Naive B cell (primary cell): ENCODE data around the gene CCDC40. TPM values are rescaled to one million over a fixed set of nuclear protein-coding genes. Genes with fewer than 3 reads are reported as not detected.

Source experiments
- ATAC-seq, 2 donors: fragments of 150-1000 bp; cut with Tn5 transposase; 2 replicates each; pipeline ENCODE4 v1.10.0; 2021; ENCODE audit warnings: low read depth in 2 of 2, mild to moderate bottlenecking in 2 of 2, moderate library complexity in 2 of 2
- DNase-seq: peaks from one replicate; pipeline ENCODE4 v3.0.0; 2022
- H3K27ac Mint-ChIP-seq, 6 donors: one replicate each; pipeline ENCODE4 v1.8.0; 2020 to 2022; ENCODE audit warnings: mild to moderate bottlenecking in 6 of 6, mixed read lengths in 6 of 6, moderate library complexity in 5 of 6, inconsistent platforms in 2 of 6
- H3K27me3 Mint-ChIP-seq, 3 donors: one replicate each; pipeline ENCODE4 v1.8.0; 2021 to 2022; ENCODE audit warnings: mixed read lengths in 3 of 3, mild to moderate bottlenecking in 1 of 3
- H3K36me3 Mint-ChIP-seq, 2 donors: one replicate each; pipeline ENCODE4 v1.8.0; 2020 to 2022; ENCODE audit warnings: mixed read lengths in 2 of 2, inconsistent platforms in 1 of 2, mild to moderate bottlenecking in 1 of 2
- H3K4me1 Mint-ChIP-seq, 3 donors: one replicate each; pipeline ENCODE4 v1.8.0; 2020 to 2022; ENCODE audit warnings: mixed read lengths in 3 of 3, inconsistent platforms in 1 of 3, mild to moderate bottlenecking in 1 of 3, moderate library complexity in 1 of 3
- H3K4me3 Mint-ChIP-seq, 8 donors: one replicate each; pipeline ENCODE4 v1.8.0; 2020 to 2022; ENCODE audit warnings: mild to moderate bottlenecking in 8 of 8, mixed read lengths in 8 of 8, moderate library complexity in 8 of 8, inconsistent platforms in 2 of 8
- H3K9me3 Mint-ChIP-seq, 7 donors: one replicate each; pipeline ENCODE4 v1.8.0; 2020 to 2022; ENCODE audit warnings: mixed read lengths in 7 of 7, mild to moderate bottlenecking in 5 of 7, inconsistent platforms in 2 of 7, moderate library complexity in 1 of 7
- polyA plus RNA-seq, 6 donors: library from polyadenylated mRNA; unstranded; fragments of 300-500 nt; fragmentation: Illumina TruSeq; gene quantifications; one replicate each; pipeline ENCODE4 v1.2.3, GENCODE V29; 2021; ENCODE audit warnings: low read depth in 6 of 6

The CCDC40 gene
- polyA plus RNA-seq, 6 donors from 2014 or later, result not detected

DNA sequence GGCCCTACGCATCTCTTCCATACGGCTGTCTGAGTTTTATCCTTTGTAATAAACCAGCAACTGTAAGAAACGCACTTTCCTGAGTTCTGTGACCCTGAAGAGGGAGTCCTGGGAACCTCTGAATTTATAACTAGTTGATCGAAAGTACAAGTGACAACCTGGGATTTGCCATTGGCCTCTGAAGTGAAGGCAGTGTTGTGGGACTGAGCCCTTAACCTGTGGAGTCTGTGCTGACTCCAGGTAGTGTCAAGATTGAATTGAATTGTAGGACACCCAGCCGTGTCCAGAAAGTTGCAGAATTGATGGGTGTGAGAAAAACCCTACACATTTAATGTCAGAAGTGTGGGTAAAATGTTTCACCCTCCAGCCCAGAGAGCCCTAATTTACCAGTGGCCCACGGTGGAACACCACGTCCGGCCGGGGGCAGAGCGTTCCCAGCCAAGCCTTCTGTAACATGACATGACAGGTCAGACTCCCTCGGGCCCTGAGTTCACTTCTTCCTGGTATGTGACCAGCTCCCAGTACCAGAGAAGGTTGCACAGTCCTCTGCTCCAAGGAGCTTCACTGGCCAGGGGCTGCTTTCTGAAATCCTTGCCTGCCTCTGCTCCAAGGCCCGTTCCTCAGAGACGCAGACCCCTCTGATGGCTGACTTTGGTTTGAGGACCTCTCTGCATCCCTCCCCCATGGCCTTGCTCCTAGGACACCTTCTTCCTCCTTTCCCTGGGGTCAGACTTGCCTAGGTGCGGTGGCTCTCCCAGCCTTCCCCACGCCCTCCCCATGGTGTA, 66.4 kb downstream of the CCDC40 start:
- no peaks in the 10 kb centered on the region for H3K27me3 Mint-ChIP-seq
- H3K27ac Mint-ChIP-seq, result peak overlapping the region in 1 of 6 donors; percentile 97
- DNase-seq (no peak), ATAC-seq (no peak)
- peak overlapping the region; percentile 80 to 95 (median 92) for H3K4me3 Mint-ChIP-seq
- peaks cover 16 to 33% (median 28%) of the 10 kb centered on the region in 3 donors for H3K4me1 Mint-ChIP-seq
- no peaks in the 10 kb centered on the region for H3K9me3 Mint-ChIP-seq
- no peaks in the 10 kb centered on the region for H3K36me3 Mint-ChIP-seq

DNA sequence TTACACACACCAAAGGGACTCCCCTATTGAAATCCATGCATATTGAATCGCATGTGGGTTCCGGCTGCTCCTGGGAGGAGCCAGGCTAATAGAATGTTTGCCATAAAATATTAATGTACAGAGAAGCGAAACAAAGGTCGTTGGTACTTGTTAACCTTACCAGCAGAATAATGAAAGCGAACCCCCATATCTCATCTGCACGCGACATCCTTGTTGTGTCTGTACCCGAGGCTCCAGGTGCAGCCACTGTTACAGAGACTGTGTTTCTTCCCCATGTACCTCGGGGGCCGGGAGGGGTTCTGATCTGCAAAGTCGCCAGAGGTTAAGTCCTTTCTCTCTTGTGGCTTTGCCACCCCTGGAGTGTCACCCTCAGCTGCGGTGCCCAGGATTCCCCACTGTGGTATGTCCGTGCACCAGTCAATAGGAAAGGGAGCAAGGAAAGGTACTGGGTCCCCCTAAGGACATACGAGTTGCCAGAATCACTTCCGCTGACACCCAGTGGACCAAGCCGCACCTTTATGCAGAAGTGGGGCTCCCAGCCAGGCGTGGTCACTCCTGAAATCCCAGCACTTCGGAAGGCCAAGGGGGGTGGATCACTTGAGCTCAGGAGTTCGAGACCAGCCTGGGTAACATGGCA, 67.1 kb downstream of the CCDC40 start:
- peak overlapping the region in 1 of 6 donors; percentile 20 for H3K27ac Mint-ChIP-seq
- no peak for ATAC-seq
- no peaks in the 10 kb centered on the region for H3K9me3 Mint-ChIP-seq
- DNase-seq, result no peak
- no peaks in the 10 kb centered on the region for H3K36me3 Mint-ChIP-seq
- H3K4me3 Mint-ChIP-seq, result peak overlapping the region; percentile 10 to 91 (median 54)
- peaks cover 16 to 33% (median 28%) of the 10 kb centered on the region in 3 donors for H3K4me1 Mint-ChIP-seq
- H3K27me3 Mint-ChIP-seq, result no peaks in the 10 kb centered on the region

DNA sequence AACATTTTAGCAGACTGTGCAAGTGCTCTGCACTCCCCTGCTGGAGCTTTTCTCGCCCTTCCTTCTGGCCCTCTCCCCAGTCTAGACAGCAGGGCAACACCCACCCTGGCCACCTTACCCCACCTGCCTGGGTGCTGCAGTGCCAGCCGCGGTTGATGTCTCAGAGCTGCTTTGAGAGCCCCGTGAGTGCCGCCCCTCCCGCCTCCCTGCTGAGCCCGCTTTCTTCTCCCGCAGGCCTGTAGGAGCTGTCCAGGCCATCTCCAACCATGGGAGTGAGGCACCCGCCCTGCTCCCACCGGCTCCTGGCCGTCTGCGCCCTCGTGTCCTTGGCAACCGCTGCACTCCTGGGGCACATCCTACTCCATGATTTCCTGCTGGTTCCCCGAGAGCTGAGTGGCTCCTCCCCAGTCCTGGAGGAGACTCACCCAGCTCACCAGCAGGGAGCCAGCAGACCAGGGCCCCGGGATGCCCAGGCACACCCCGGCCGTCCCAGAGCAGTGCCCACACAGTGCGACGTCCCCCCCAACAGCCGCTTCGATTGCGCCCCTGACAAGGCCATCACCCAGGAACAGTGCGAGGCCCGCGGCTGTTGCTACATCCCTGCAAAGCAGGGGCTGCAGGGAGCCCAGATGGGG, 68.0 kb downstream of the CCDC40 start:
- Mint-ChIP-seq H3K27ac (no peak overlapping the region), H3K36me3 (no peaks in the 10 kb centered on the region), H3K4me1 (peaks cover 16 to 33% (median 28%) of the 10 kb centered on the region in 3 donors), H3K9me3 (no peaks in the 10 kb centered on the region), H3K4me3 (peak overlapping the region in 1 of 8 donors; percentile 91), H3K27me3 (no peaks in the 10 kb centered on the region)
- DNase-seq (no peak), ATAC-seq (no peak)

GRCh38 chr17:80104956-80105375, 68.5 kb downstream of the CCDC40 start:
- Mint-ChIP-seq H3K4me3 (peak overlapping the region in 1 of 8 donors; percentile 36), H3K9me3 (no peaks in the 10 kb centered on the region), H3K36me3 (no peaks in the 10 kb centered on the region), H3K27ac (no peak overlapping the region), H3K27me3 (no peaks in the 10 kb centered on the region), H3K4me1 (peaks cover 16 to 29% (median 28%) of the 10 kb centered on the region in 3 donors)
- DNase-seq (no peak), ATAC-seq (no peak)

DNA sequence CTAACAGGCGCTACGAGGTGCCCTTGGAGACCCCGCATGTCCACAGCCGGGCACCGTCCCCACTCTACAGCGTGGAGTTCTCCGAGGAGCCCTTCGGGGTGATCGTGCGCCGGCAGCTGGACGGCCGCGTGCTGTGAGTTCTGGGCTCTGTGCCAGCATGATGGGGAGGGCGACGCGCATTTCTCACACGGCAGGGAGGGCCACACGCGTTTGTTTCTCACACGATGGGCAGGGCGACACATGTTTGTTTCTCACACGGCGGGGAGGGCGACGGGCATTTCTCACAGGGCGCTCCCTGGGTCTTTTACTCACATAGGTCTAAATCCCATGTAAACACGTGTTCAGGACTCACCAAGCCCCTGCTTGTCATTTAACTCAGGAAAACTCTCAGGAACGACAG, 69.3 kb downstream of the CCDC40 start:
- Mint-ChIP-seq H3K27me3 (no peaks in the 10 kb centered on the region), H3K4me1 (peaks cover 11 to 21% (median 20%) of the 10 kb centered on the region in 3 donors), H3K4me3 (peak overlapping the region in 1 of 8 donors; percentile 53), H3K27ac (no peak overlapping the region), H3K36me3 (no peaks in the 10 kb centered on the region), H3K9me3 (no peaks in the 10 kb centered on the region)
- ATAC-seq, result no peak
- no peak for DNase-seq

GRCh38 chr17:80106176-80106575, 69.7 kb downstream of the CCDC40 start:
- H3K27me3 Mint-ChIP-seq, result no peaks in the 10 kb centered on the region
- no peaks in the 10 kb centered on the region for H3K9me3 Mint-ChIP-seq
- peaks cover 8 to 19% (median 16%) of the 10 kb centered on the region in 3 donors for H3K4me1 Mint-ChIP-seq
- H3K36me3 Mint-ChIP-seq, result no peaks in the 10 kb centered on the region
- peak overlapping the region in 1 of 8 donors; percentile 53 for H3K4me3 Mint-ChIP-seq
- DNase-seq (no peak), ATAC-seq (no peak)
- no peak overlapping the region for H3K27ac Mint-ChIP-seq

GRCh38 chr17:80106751-80107150, 70.3 kb downstream of the CCDC40 start:
- no peak for DNase-seq
- ATAC-seq, result no peak
- H3K27me3 Mint-ChIP-seq, result no peaks in the 10 kb centered on the region
- H3K4me3 Mint-ChIP-seq, result no peak overlapping the region
- H3K36me3 Mint-ChIP-seq, result no peaks in the 10 kb centered on the region
- H3K4me1 Mint-ChIP-seq, result peaks cover 5 to 21% (median 15%) of the 10 kb centered on the region in 3 donors
- H3K9me3 Mint-ChIP-seq, result no peaks in the 10 kb centered on the region
- H3K27ac Mint-ChIP-seq, result no peak overlapping the region

- H3K27me3 Mint-ChIP-seq, result no peaks in the 10 kb centered on the region
- H3K9me3 Mint-ChIP-seq, result no peaks in the 10 kb centered on the region
- no peak overlapping the region for H3K27ac Mint-ChIP-seq
- no peak overlapping the region for H3K4me3 Mint-ChIP-seq
- DNase-seq, result no peak
- peaks cover 2 to 15% (median 11%) of the 10 kb centered on the region in 3 donors for H3K4me1 Mint-ChIP-seq
- ATAC-seq, result no peak
- H3K36me3 Mint-ChIP-seq, result no peaks in the 10 kb centered on the region
Observed at GRCh38 chr17:80107231-80108021, 71.0 kb downstream of the CCDC40 start.

DNA sequence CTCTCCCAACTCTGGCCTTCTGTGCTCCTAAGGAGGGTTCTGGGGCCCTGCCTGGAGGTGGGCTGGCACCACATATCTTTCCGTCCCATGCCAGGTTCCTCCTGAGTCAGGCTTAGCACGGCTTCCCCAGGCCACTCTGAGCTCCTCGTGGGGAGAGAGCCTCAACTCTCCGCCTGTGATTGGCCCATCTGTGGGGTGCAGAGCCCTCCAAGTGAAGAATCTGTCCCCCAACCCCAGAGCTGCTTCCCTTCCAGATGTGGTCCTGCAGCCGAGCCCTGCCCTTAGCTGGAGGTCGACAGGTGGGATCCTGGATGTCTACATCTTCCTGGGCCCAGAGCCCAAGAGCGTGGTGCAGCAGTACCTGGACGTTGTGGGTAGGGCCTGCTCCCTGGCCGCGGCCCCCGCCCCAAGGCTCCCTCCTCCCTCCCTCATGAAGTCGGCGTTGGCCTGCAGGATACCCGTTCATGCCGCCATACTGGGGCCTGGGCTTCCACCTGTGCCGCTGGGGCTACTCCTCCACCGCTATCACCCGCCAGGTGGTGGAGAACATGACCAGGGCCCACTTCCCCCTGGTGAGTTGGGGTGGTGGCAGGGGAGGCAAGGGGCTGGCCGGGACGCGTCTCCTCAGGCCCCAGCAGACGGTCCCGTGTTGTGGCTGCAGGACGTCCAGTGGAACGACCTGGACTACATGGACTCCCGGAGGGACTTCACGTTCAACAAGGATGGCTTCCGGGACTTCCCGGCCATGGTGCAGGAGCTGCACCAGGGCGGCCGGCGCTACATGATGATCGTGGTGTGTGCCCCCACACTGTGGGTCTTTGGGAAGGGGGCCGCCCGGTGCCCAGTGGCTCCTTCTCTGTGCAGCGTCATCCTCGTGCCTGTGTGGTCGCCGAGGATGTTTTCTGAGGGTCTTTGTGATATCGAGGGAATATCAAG, 71.9 kb downstream of the CCDC40 start:
- Mint-ChIP-seq H3K27me3 (no peaks in the 10 kb centered on the region), H3K4me1 (peaks cover 8 to 16% (median 14%) of the 10 kb centered on the region in 3 donors), H3K27ac (no peak overlapping the region), H3K4me3 (peak overlapping the region in 1 of 8 donors; percentile 25), H3K36me3 (no peaks in the 10 kb centered on the region), H3K9me3 (no peaks in the 10 kb centered on the region)
- DNase-seq (no peak), ATAC-seq (no peak)

DNA sequence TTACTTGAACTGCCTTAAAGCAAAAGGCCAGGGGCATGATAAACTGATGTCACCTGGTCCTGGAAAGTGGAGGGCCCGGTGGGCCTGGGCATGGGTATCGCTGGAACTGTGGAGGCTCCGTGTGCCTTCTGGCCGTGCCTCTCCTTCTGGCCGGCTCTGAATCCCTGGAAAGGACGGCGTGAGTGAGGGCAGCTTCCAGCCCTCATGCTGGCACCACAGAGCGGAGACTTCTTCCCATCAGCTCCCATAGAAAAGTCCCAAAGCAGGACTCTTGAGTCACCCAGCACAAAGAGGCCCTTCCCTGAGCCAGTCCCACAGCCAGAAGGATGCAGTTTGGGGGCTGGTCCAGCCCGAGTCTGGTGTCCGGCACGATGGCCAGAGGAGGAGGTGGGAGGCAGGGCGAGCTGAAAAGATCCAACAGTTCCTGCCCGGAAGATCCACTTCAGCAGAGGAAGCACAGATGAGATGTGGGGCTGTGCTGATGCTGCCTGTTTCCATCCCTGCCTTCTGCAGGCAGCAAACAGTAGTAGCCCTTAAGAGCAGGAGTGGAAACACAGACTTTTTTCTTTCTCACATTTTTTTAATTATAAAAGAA, 72.7 kb downstream of the CCDC40 start:
- H3K27ac Mint-ChIP-seq, result no peak overlapping the region
- H3K36me3 Mint-ChIP-seq, result no peaks in the 10 kb centered on the region
- peaks cover 0 to under 1% (median 0%) of the 10 kb centered on the region in 7 donors for H3K9me3 Mint-ChIP-seq
- DNase-seq, result no peak
- H3K27me3 Mint-ChIP-seq, result no peaks in the 10 kb centered on the region
- peak overlapping the region in 1 of 8 donors; percentile 35 for H3K4me3 Mint-ChIP-seq
- ATAC-seq, result no peak
- H3K4me1 Mint-ChIP-seq, result peaks cover 8 to 12% (median 11%) of the 10 kb centered on the region in 3 donors

DNA sequence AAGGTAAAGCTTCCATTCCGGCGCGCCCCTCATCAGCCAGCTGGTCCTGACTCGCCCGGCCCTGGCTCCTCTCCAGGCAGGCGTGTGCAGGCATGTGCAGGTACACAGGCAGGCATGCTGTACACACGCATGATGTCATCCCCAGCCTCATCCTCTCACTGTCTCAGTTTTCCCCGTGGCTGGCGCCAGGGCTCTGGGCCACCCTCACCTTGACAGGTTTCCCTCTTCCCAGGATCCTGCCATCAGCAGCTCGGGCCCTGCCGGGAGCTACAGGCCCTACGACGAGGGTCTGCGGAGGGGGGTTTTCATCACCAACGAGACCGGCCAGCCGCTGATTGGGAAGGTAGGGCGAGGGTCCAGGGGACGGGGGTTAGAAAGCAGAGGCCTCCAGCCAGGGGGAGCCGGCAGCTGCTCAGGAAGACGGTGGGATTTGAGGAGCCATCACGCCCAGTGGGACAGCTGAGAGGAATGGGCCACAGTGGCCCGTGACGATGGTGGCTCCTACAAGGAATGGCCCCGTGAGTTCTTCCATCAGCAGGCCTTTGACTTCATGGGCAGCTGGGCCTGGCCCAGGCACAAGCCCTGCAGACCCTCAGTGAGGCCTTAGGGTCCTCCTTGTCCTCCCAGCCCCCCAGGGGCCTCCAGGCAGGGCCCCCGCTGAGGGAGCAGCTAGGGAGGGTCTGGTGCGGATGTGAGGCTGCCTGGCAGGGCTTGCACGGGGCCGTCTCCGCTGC, 73.4 kb downstream of the CCDC40 start:
- Mint-ChIP-seq H3K36me3 (peaks cover 0 to 2% of the 10 kb centered on the region in 2 donors), H3K4me3 (no peak overlapping the region), H3K27me3 (no peaks in the 10 kb centered on the region), H3K9me3 (peaks cover 0 to 3% (median 0%) of the 10 kb centered on the region in 7 donors), H3K27ac (no peak overlapping the region), H3K4me1 (peaks cover 8 to 12% (median 11%) of the 10 kb centered on the region in 3 donors)
- DNase-seq, result no peak
- no peak for ATAC-seq
